HG03196 (cell line): Measurements from ENCODE around the gene IL32.

Experiments
- ATAC-seq: cut with Tn5 transposase; IDR thresholded peaks from one replicate; pipeline ENCODE4 v1.9.1; 2021; ENCODE audit not compliant: unreplicated experiment

Gene IL32

DNA sequence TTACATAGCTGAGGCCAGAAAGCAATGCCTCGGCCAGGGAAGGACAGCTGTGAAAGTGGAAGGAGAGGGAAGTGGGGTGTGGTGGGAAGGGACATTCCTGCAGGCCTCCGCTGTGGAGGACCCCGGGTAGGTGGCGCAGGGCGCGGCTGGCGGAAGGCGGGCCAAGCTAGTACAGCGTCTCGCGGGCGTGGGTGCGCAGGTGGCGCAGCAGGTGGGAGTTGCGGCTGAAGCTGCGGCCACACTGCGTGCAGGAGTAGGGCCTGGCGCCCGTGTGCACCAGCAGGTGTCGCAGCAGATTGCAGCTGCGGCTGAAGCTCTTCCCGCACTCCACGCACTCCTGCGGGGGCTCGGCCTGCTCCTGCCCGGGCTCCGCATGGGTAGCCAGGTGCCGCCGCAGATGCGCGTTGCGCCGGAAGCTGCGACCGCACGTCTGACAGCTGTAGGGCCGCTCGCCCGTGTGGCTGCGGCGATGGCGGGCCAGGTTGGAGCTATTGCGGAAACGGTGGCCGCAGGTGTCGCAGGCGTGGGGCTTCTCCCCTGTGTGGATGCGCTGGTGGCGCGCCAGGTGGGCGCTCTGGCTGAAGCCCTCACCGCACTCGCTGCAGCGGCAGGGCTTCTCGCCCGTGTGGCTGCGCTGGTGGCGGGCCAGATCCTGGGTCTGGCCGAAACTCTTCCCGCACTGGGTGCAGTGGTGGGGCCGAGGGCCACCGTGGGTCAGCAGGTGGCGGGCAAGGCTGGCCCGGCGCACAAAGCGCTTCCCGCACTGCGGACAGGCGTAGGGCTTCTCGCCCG lies 23.7 kb downstream of the IL32 start:
- no peak for ATAC-seq

DNA sequence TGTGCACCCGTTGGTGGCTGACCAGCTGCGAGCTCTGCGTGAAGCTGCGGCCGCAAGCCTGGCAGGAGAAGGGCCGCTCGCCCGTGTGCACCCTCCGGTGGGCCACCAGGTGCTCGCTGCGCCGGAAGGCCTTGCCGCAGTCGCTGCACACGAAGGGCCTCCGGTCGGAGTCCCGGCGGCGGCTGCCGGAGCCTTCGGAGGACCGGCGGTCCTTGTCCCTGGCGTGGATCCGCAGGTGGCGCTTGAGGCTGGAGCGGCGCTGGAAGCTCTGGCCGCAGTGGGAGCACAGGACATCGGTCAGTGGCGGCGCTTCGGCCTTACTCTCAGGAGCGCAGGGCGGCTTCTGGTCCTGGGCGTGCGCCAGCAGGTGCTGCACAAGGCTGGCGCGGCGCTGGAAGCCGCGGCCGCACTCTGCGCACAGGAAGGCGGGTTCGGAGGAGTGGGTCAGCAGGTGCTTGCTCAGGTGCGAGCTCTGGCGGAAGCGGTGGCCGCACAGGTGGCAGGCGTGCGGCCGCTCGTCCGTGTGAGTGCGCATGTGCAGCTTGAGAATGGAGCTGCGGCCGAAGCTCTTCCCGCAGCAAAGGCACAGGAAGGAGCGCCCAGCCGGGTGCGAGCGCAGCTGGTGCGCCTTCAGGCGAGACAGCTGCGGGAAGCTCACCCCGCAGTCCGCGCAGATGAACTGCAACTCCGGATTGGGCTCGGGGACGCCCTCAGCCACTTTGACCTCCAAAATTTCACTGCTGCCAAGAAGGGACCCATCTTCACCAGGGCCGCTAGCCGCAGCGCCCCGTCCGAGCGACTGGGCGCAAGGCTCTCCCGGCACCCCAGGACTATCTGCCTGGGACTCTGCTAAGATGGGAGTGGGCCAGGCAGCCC lies 24.5 kb downstream of the IL32 start:
- no peak for ATAC-seq

DNA sequence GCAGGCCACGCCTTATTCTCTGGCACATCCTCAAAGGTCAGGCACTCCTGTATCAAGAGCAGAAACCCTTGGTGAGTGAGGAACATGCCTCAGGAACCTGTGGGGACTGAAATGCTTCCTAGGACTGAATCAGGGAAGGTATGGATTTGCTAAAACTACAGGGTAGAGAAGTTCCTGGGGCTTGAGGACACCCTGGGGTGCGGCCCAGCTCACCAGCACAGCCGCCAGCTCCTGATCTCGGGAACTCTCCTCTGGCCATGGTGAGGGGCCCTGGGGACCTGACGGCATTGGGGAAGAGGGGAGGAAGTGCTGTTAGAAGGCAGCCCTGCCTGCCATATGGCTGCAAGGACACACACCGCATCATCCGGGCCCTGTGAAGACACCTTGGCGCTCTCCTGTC lies 26.1 kb downstream of the IL32 start:
- ATAC-seq, result no peak

DNA sequence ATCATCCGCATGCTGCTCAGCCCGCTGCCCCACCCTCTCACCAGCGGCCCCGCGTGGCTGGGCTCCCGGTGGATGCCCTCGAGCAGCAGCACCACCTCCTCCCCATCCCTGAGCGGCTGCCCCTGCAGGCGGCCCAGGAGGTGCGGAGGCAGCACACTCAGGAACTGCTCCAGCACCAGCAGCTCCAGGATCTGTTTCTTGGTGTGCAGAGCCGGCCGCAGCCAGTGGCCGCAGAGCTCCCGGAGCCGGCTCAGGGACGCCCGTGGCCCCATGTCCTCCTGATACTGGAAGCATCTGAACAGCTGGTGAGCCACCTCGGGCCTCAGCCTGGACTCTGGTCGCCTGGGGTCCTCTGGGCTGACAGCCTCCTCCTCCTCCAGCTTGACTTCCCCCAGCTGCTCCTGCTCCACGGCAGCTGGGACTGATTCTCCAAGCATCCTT lies 27.1 kb downstream of the IL32 start:
- ATAC-seq, result no peak

DNA sequence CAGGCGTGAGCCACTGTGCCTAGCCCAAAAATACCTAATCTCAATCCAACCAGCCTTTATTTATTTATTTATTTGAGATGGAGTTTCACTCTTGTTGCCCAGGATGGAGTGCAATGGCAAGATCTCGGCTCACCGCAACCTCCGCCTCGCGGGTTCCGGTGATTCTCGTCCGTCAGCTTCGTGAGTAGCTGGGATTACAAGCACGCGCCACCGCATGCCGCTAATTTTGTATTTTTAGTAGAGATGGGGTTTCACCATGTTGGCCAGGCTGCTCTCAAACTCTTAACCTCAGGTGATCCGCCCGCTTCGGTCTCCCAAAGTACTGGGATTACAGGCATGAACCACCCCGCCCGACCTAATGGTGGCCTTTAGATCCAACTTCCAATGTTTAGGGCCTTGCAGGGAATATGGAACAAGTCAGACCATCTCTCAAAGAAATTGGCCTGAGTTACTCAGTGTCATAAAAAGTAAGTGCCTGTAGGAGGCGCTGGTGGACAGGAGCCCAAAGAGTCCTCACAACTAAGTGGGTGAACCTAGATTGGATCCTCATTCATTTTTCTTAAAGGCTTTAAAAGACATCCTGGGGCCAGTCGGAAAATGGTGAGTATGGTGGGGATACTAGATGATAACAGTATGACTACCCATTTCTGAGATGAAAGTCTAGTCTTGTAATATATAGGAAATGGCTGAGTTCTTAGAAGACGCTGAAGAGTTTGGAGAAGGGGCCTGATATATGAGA lies 29.0 kb downstream of the IL32 start:
- ATAC-seq, result no peak

DNA sequence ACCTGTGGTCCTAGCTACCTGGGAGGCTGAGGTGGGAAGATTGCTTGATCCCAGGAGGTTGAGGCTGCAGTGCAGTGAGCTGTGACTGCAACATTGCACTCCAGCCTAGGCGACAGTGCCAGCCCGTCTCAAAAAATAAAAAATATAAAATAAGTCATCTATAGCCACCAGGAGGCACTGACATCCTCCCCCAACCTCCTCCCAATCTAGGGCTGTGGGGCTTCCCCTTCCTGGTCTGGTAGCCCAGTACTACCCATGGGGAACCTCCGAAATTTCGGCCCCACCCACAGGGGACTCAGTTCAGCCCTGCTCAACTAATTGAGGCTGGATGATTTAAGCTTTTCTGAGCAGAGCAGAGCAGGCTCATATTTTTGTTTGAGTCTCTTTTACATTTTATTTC lies 30.4 kb downstream of the IL32 start:
- ATAC-seq, result peak; percentile 63

DNA sequence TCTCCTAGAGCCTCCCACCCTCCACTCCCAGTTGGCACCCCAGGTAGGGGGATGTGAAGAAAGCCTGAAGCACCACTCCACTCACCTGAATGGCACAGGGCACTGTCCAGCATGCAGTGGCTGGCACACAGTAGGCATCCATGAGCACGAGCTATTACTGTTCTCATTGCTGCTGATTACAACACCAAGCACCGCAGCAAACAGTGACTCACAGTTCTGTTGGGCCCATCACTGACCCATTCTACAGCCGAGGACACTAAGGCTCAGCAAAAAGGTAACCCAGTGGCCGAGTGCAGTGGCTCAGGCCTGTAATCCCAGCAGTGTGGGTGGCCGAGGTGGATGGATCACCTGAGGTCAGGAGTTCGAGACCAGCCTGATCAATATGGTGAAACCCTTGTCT lies 30.9 kb downstream of the IL32 start:
- ATAC-seq, result no peak

DNA sequence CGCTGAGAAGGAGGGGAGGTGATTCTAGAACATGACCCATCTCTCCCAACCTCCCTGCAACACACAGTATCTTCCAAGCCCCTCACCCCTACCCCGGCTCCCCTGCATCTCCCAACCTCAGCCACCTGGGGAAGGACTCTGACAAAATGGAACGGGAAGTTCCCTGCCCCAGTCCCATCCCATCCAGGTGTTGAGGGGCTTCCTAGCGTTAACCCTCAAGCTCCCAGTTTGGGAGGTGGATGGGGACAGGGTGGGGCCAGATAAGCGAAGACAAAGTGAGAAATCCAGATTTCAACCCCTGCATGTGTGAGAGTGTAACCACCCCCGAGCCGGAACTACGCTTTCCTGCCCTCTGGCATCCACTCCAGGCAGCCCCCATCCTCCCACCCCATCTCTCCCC lies 31.8 kb downstream of the IL32 start:
- ATAC-seq, result no peak

DNA sequence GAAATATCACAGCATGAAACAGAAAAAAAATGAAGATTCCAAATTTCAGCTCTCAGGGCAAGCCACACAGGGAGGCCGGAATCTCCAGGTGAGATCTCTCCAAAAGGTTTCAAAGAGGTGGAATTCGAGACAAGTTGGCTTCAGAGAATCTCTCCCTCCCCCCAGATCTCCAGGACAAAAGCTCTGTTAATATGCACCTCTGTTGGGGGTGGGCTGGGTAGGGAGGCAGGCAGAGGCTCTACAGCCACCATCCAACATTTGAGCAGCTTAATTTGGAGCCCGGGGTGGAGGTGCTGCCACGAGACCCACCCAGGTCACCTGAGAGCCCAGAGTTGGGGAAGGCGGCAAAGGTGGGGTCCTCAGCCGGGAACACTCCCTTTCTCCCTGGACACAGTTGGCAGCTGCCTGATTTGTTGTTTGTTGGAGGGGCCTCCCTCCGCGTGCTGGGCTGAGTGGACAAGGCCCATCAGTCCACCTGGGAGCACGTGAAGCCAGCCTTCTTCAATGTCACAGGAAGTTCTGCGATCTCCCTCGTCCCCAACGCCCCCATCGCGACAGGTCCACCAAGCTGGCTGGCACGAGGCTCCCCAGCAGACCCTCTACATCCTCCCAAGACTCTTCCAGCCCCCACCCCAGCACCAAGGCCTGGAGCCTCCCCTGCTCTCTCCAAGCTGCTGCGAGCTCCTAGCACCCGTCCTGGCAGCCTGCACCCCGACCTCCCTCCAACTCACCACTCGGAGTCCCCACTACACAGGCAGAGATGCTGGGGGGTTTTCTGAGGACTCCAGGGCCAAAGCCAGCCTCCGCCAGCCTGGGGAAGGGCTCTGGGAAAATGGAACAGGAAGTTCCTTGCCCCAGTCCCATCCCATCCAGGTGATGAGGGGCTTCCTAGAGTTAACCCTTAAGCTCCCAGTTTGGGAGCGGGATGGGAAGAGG lies 33.3 kb downstream of the IL32 start, which contains the start of gene ZSCAN10:
Gene ZSCAN10 (minus strand): TSS at position 836 of the 936 bp plus-strand sequence. CDS start 6,357 bp downstream, outside the sequence.
- ATAC-seq, result no peak

DNA sequence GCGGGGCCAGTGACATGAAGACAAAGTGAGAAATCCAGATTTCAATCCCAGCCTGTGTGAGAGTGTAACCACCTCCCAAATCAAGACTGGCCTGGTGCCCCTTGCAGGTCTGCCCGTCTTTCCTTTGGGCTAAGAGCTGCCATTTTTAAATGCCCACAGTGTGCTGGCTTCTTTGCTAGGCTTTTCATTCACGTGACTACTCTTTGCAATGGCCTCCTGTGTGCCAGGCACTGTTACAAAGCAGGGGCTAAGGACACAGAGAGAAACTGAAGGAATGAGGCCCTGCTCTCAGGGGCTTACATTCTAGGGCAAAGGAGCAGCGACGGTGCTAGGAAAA lies 33.9 kb downstream of the IL32 start:
- no peak for ATAC-seq

DNA sequence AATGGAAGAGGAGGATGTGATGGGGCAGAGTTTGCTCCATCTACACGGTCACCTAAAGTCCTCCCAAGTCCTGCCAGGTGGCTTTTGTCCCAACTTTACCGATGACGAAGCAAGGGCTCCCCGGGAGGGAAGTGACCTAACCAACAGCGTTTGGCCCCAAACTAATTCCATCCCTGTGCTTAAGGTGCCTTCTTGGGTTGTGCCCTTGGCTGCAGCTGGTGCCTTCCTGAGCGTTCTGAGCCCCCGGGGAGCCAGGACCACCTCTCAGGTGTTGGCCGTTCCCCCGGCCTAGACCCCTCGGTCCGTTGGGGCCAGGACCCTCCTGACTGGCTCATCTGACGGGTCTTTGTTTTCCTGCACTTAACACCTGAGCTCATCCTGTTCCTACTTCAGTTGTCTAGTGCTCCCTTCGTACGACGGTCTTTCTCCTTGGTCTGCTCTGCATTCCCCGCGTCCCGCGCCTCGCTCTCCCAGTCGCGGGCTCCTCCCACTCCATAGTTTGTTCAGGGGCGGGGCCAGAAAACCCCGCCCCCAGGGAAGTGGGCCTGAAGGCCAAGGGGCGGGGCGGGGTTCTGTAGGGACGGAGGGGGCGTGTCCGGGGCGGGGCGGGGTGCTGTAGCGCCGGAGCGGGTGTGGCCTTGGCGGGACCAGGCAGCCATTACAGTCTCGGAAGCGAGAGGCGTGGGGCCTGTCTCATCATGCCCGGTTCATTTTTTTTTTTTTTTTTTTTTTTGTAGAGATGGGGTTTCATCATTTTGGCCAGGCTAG lies 34.5 kb downstream of the IL32 start:
- ATAC-seq, result no peak

DNA sequence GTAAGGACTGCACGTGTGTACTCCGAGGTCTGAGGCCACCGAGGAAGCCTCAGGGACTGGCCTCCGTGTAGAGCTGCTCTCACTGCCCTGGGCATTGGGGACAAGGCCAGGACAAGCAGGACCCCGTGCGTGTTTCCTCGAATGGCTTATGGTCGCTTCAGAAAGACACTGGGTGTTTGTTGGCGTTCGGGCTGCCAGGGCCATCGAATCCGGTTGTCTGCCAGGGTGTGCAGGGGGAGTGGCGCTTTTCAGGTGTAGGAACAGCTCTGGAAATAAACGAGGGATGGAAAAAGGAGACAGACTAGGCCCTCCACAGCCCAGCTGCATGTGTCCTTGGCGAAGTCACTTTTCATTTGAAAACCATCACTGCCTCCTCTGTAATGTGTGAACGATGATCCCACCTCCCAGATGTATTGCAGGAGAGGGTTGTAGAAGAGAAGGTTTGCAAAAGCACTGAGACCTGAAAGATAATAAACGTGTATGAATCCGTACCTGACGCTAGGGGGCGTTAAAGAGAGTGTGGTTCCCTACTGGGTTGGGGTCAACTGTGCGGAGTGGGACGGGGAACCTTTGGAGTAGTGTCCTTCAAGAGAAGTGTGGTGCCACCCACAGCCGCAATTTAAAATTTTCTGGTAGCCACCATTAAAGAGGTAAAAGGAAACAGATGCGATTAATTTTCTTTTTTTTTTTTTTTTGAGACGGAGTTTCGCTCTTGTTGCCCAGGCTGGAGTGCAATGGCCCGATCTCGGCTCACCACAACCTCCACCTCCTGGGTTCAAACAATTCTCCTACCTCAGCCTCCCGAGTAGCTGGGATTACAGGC lies 35.8 kb downstream of the IL32 start:
- no peak for ATAC-seq

DNA sequence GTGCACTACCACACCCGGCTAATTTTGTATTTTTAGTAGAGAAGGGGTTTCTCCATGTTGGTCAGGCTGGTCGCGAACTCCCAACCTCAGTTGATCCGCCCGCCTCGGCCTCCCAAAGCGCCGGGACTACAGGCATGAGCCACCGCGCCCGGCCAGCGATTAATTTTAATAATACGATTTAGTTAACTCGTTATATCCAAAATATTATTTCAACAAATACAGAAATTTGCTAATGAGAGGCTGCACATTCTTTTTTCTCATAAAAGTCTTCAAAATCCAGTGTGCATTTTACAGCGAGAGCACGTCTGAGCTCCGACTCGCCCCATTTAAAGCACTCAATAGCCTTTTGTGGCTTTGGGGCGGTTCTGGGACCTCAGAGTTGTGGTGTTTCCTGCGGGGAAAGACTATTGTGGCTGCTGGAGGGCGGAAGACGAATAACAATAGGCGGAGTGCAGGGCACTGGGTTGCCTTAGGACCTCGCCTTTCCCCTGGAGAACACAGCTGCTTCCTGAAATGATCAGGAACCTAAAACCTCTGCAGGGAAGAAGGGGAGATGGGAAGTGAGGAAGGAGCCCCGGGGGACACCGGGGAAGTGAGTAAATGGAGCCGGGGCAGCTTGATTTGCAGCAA lies 36.5 kb downstream of the IL32 start:
- no peak for ATAC-seq

DNA sequence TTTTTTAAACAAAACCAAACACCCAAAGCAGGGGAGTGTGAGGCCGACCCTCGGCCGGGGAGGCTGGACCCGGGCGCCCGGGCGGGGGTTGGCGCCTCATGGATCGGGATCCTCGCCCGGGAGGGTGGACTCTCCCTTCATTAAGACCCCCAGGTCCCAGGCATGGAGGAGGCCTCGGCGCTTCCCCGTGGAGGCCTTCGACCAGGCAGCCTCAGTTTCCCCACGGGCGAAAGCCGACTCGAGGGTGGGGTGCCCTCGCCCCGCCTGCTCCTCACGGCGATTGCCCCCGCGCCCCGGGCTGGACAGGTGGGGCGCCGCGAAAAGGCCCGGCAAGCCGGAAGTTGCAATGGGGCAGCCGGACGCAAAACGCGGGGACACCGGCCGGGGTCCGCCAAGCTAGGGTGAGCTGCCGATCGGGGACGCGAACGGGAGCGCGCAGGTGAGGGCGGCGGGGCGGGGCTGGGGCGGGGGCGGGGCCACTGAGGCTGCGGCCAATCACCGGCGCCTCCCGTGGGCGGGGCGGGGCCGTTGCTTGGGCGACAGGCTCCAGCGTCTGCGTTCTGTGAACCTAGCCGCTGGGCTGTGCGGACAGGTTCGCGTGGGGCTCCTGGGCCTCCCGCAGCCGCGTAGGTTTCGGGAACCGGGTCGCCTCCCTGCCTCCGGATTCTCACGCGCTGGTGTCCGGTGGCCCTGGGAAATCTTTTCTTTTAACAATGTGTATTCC lies 40.9 kb downstream of the IL32 start:
- ATAC-seq, result peak; percentile 78

DNA sequence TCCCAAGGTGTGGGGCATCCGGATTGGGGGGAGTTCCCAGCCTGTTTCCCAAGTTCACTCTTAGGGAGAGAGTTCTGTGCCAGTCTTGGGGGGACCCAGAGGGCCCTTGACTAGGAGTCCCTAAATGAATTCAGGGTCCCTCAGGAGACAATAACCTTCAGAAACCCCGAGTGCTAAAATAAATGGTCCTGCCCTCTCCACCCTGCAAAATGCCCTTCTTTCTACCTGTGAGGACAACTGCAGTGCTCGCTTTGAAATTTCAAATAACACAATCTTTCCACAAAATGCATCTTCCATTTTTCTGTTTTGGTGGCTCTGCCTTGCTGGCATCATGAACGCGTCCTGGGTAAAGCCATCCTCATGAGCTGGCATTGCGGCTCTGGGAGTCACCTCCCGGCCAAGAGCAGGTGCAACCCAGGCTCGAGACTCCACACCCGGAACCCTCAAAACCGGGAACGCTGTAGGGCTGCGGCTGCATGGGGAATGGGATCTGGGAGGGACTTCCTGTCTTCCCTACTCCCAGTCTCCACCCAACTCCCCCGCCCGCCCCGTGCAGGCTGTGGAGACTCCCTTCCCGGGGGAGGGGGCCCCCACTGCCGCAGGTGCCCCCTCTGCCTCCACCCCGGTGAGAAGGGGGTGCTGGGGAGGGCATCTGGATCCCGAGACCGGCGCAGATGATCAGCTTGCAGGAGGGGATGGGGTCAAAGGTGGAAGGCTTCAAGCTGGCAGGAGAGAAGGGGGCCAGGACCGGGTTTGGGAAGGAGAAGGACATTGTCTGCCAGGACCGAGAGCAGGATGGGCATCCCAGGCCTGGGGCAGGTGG lies 46.8 kb downstream of the IL32 start, which contains the start of gene ZNF205:
Gene ZNF205 (plus strand): TSS at position 529 of the 823 bp plus-strand sequence. CDS start 845 bp downstream, outside the sequence.
- ATAC-seq, result no peak

DNA sequence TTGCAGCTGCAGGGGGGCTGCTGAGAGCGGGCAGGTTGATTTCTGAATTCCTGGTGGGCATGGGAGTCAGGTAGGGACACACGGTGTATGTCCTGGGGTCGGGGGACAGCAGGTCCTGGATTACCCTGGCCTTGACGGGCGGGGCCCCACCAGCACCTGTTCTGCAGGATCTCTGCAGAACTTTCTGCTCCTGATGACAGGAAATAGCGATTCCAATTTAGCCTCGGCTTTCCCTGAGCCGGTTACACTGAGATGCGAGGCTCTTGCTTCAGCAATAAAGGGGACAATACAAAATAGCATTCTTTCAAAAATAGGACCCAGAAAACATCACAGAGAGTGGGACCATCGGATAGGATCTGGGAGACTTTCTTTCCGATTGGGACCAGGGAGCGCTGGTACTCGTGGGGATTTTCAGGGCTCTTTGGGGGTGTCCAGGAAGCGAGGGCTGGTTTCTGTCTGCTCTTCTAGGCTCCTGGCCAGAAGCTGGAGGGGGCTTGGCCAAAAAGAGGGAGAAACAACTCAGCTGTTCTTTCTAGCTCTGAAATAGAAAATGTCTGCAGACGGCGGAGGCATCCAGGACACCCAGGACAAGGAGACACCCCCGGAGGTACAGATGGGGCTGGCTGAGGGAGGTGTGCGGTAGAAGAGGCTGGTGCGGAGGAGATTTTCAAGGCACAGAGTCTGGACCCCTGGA lies 47.6 kb downstream of the IL32 start:
- no peak for ATAC-seq
